H1 (cell line): ENCODE results near the gene NKAIN2. TPM values are rescaled to one million over a fixed set of nuclear protein-coding genes. Genes with fewer than 3 reads are reported as not detected.

ENCODE experiments used
- CTCF ChIA-PET: fragments of 300-600 bp; sonication (Branson Sonifier 250); formaldehyde crosslinking; loops from one replicate; lab custom pipeline; 2021; ENCODE audit not compliant: partially characterized antibody; lab: Charles Lee
- POLR2A ChIA-PET: fragments of 300-600 bp; sonication (Branson Sonifier 250); formaldehyde crosslinking; loops from one replicate; lab custom pipeline; 2021; ENCODE audit warnings: inconsistent platforms; ENCODE audit not compliant: partially characterized antibody; lab: Charles Lee
- DNase-seq, 2 experiments: peaks; one replicate each; pipeline versions ENCODE4 v3.0.0 to v3.0.0-alpha.2; 2010 to 2022; ENCODE audit warnings: low spot score in 2 of 2, low read depth in 1 of 2, mixed read lengths in 1 of 2
- FAIRE-seq: peaks from 2 replicates; lab custom pipeline; 2011; peaks lifted over from hg19 to GRCh38; lab: Jason Lieb, UNC
- H2AFZ ChIP-seq: 2 replicates; pipeline ENCODE4 v1.8.1; 2012; ENCODE audit warnings: low read length, inconsistent platforms
- H2AK5ac ChIP-seq: 2 replicates; pipeline ENCODE4 v1.6.1; 2013; ENCODE audit warnings: low read depth, low read length
- H2BK120ac ChIP-seq: replicated peaks from 2 replicates; pipeline ENCODE3; 2013; ENCODE audit warnings: low read depth, low read length, inconsistent platforms
- H2BK12ac ChIP-seq: 2 replicates; pipeline ENCODE4 v1.6.1; 2013; ENCODE audit warnings: low read depth, low read length
- H2BK15ac ChIP-seq: 2 replicates; pipeline ENCODE4 v1.6.1; 2013; ENCODE audit warnings: low read length
- H2BK20ac ChIP-seq: 2 replicates; pipeline ENCODE4 v1.6.1; 2013; ENCODE audit warnings: low read length
- H2BK5ac ChIP-seq: 2 replicates; pipeline ENCODE4 v1.6.1; 2013; ENCODE audit warnings: low read depth, low read length
- H3K14ac ChIP-seq: 2 replicates; pipeline ENCODE4 v1.6.1; 2013; ENCODE audit warnings: inconsistent platforms; ENCODE audit not compliant: insufficient read length
- H3K18ac ChIP-seq: 2 replicates; pipeline ENCODE4 v1.6.1; 2013; ENCODE audit warnings: low read length; ENCODE audit errors: extremely low read depth
- H3K23ac ChIP-seq: 2 replicates; pipeline ENCODE4 v1.6.1; 2013; ENCODE audit warnings: inconsistent platforms; ENCODE audit not compliant: insufficient read length
- H3K23me2 ChIP-seq: 2 replicates; pipeline ENCODE4 v1.6.1; 2013; ENCODE audit warnings: low read depth, low read length
- H3K27ac ChIP-seq: 2 replicates; pipeline ENCODE4 v1.6.1; 2011; ENCODE audit warnings: low read depth, low read length, inconsistent platforms
- H3K27me3 ChIP-seq, 4 experiments: replicated peaks in 1 of 4; 1 replicate in 1 of 4; 2 replicates in 3 of 4; pipeline versions ENCODE4 v1.6.1 to v1.8.1; 2011 to 2013; ENCODE audit warnings: low read length in 3 of 4, mild to moderate bottlenecking in 3 of 4, inconsistent platforms in 2 of 4, mixed read lengths in 2 of 4, moderate library complexity in 1 of 4; ENCODE audit not compliant: control insufficient read depth in 3 of 4, insufficient read depth in 3 of 4; ENCODE audit errors: extremely low read depth in 1 of 4
- H3K36me3 ChIP-seq, 4 experiments: 2 replicates each; pipeline versions ENCODE4 v1.6.1 to v1.8.1; 2011 to 2013; ENCODE audit warnings: mild to moderate bottlenecking in 4 of 4, low read length in 3 of 4, moderate library complexity in 2 of 4, control low read depth in 1 of 4, inconsistent platforms in 1 of 4; ENCODE audit not compliant: insufficient read depth in 4 of 4, control insufficient read depth in 2 of 4
- H3K4ac ChIP-seq: replicated peaks from 2 replicates; pipeline ENCODE3; 2013; ENCODE audit warnings: low read length, low read depth, mixed read lengths, inconsistent platforms; ENCODE audit not compliant: insufficient read length
- H3K4me1 ChIP-seq, 4 experiments: replicated peaks in 1 of 4; 1 replicate in 1 of 4; 2 replicates in 3 of 4; pipeline versions ENCODE4 v1.6.1 to v1.8.1; 2011 to 2013; ENCODE audit warnings: low read length in 3 of 4, inconsistent platforms in 2 of 4, mixed read lengths in 1 of 4; ENCODE audit not compliant: insufficient read depth in 4 of 4, control insufficient read depth in 3 of 4
- H3K4me2 ChIP-seq, 2 experiments: 2 replicates each; pipeline versions ENCODE4 v1.6.1 to v1.8.1; 2011 to 2013; ENCODE audit warnings: low read depth in 2 of 2, low read length in 2 of 2, control low read depth in 1 of 2, inconsistent platforms in 1 of 2, mild to moderate bottlenecking in 1 of 2; ENCODE audit not compliant: insufficient read depth in 1 of 2
- H3K4me3 ChIP-seq, 4 experiments: fragments of 200-600, 300-600 bp in 1 of 4; sonication (generic), shearing (Covaris generic), sonication (Bioruptor Twin) in 1 of 4; 2 replicates each; pipeline versions ENCODE4 v1.5.1 to v1.8.1; 2011 to 2016; ENCODE audit warnings: low read length in 4 of 4, low read depth in 3 of 4, control low read depth in 2 of 4, inconsistent platforms in 2 of 4, mild to moderate bottlenecking in 2 of 4, mixed read lengths in 1 of 4, moderate library complexity in 1 of 4; ENCODE audit not compliant: insufficient read depth in 2 of 4; ENCODE audit errors: extremely low read depth in 1 of 4
- H3K56ac ChIP-seq: replicated peaks from 2 replicates; pipeline ENCODE3; 2013; ENCODE audit warnings: low read depth, mild to moderate bottlenecking, mixed read lengths, low read length, inconsistent platforms; ENCODE audit not compliant: insufficient read length
- H3K79me1 ChIP-seq: 2 replicates; pipeline ENCODE4 v1.6.1; 2013; ENCODE audit warnings: low read depth, low read length, control low read depth
- H3K79me2 ChIP-seq, 2 experiments: 2 replicates each; pipeline versions ENCODE4 v1.6.1 to v1.8.1; 2012 to 2013; ENCODE audit warnings: low read length in 2 of 2, mild to moderate bottlenecking in 2 of 2, inconsistent platforms in 1 of 2; ENCODE audit not compliant: insufficient read depth in 2 of 2, control insufficient read depth in 1 of 2
- H3K9ac ChIP-seq, 4 experiments: replicated peaks in 1 of 4; 1 replicate in 1 of 4; 2 replicates in 3 of 4; pipeline versions ENCODE4 v1.6.1 to v1.8.1; 2011 to 2013; ENCODE audit warnings: low read depth in 3 of 4, low read length in 3 of 4, control low read depth in 2 of 4, mild to moderate bottlenecking in 2 of 4, moderate library complexity in 2 of 4, inconsistent platforms in 1 of 4; ENCODE audit errors: extremely low read depth in 1 of 4
- H3K9me3 ChIP-seq, 2 experiments: 2 replicates each; pipeline versions ENCODE4 v1.6.1 to v1.8.1; 2012 to 2013; ENCODE audit warnings: mild to moderate bottlenecking in 2 of 2, moderate library complexity in 2 of 2, control low read depth in 1 of 2, inconsistent platforms in 1 of 2, low read depth in 1 of 2, low read length in 1 of 2, mixed read lengths in 1 of 2; ENCODE audit not compliant: insufficient read depth in 2 of 2
- H4K20me1 ChIP-seq, 2 experiments: replicated peaks in 1 of 2; 2 replicates each; pipeline versions ENCODE3 to v1.8.1; 2011 to 2013; ENCODE audit warnings: inconsistent platforms in 2 of 2, low read length in 2 of 2, mild to moderate bottlenecking in 1 of 2; ENCODE audit not compliant: insufficient read depth in 2 of 2, control insufficient read depth in 1 of 2
- H4K5ac ChIP-seq: 2 replicates; pipeline ENCODE4 v1.6.1; 2013; ENCODE audit warnings: low read length, low read depth, mixed read lengths, inconsistent platforms; ENCODE audit not compliant: insufficient read length
- H4K8ac ChIP-seq: 2 replicates; pipeline ENCODE4 v1.8.0; 2013; ENCODE audit warnings: mild to moderate bottlenecking, moderate library complexity, low read length, inconsistent platforms; ENCODE audit not compliant: insufficient read depth; ENCODE audit errors: extremely low read depth
- H4K91ac ChIP-seq: replicated peaks from 2 replicates; pipeline ENCODE3; 2013; ENCODE audit warnings: low read length, mixed read lengths, inconsistent platforms; ENCODE audit not compliant: insufficient read length
- EP300 ChIP-seq, 2 experiments: IDR thresholded peaks; 1 replicate in 1 of 2; 2 replicates in 1 of 2; pipeline ENCODE4 v1.6.1; 2011 to 2012; ENCODE audit warnings: low read depth in 2 of 2, low read length in 2 of 2, mild to moderate bottlenecking in 2 of 2, borderline replicate concordance in 1 of 2, inconsistent platforms in 1 of 2, moderate library complexity in 1 of 2
- HDAC2 ChIP-seq, 2 experiments: fragments of 300-600 bp in 1 of 2; sonication (generic) in 1 of 2; IDR thresholded peaks; 2 replicates each; pipeline ENCODE4 v1.6.1; 2011 to 2012; ENCODE audit warnings: low read depth in 2 of 2, low read length in 2 of 2, mild to moderate bottlenecking in 2 of 2, moderate library complexity in 2 of 2, borderline replicate concordance in 1 of 2, inconsistent platforms in 1 of 2
- KDM1A ChIP-seq: fragments of 200-600, 300-600 bp; sonication (generic); IDR thresholded peaks from 2 replicates; pipeline ENCODE4 v1.7.1; 2016; ENCODE audit warnings: mild to moderate bottlenecking, low read length, borderline replicate concordance
- POLR2AphosphoS5 ChIP-seq: IDR thresholded peaks from 2 replicates; pipeline ENCODE4 v1.6.1; 2011; ENCODE audit warnings: low read depth, low read length
- SAP30 ChIP-seq: fragments of 300-600 bp; sonication (generic); IDR thresholded peaks from 2 replicates; pipeline ENCODE4 v1.7.1; 2012; ENCODE audit warnings: low read length, moderate library complexity, mild to moderate bottlenecking, inconsistent platforms; ENCODE audit not compliant: insufficient read depth, insufficient replicate concordance
- SIX5 ChIP-seq: IDR thresholded peaks from 2 replicates; pipeline ENCODE4 v1.6.1; 2011; ENCODE audit warnings: mild to moderate bottlenecking, low read depth, low read length
- SUZ12 ChIP-seq: fragments of 200-600 bp; sonication (generic); IDR thresholded peaks from 2 replicates; pipeline ENCODE4 v1.6.1; 2012; ENCODE audit warnings: mild to moderate bottlenecking, inconsistent platforms, low read length, moderate library complexity, mixed read lengths
- TCF12 ChIP-seq: IDR thresholded peaks from 2 replicates; pipeline ENCODE4 v1.6.1; 2011; ENCODE audit warnings: low read depth, mild to moderate bottlenecking, low read length
- WGBS, 2 experiments: shearing (Covaris generic) in 1 of 2; methylation state at CpG; one replicate each; pipeline versions ENCODE4 v1.1.6 to v1.1.7; 2013 to 2015; ENCODE audit warnings: low lambda C conversion rate in 2 of 2, mixed read lengths in 2 of 2, inconsistent platforms in 1 of 2, low coverage in 1 of 2, missing lambda C conversion rate in 1 of 2; ENCODE audit not compliant: insufficient replicate concordance in 2 of 2, insufficient coverage in 1 of 2, insufficient read length in 1 of 2; ENCODE audit errors: extremely low coverage in 1 of 2, missing lambda C conversion rate in 1 of 2; 5-methylcytosine and 5-hydroxymethylcytosine counted together
- polyA plus RNA-seq, 7 experiments: library from polyadenylated mRNA; depleted of rRNA in 3 of 7; stranded (reverse) in 5 of 7; unstranded in 2 of 7; fragments of >200 nt in 5 of 7; fragments of 200-250 nt in 2 of 7; gene quantifications; 1 replicate in 5 of 7; 2 replicates in 1 of 7; 4 replicates in 1 of 7; pipeline versions ENCODE4 v1.2.1 to v1.2.3, GENCODE V29; 2011 to 2013; ENCODE audit warnings: missing spikeins in 2 of 7, mixed read lengths in 2 of 7
- total RNA-seq: library from RNA; stranded (reverse); fragmentation: NEBNext Ultra II Directional; extraction: Animal tissue kit (Norgen Biotek cat#: 25700); gene quantifications from 2 replicates; pipeline ENCODE4 v1.2.1, GENCODE V29; 2021

NKAIN2 gene
- total and polyA plus RNA-seq, 2 of the 8 experiments (the other 6 are each of a cell fraction or from before 2014, with no cell fraction given): 0.20 to 0.34 TPM

DNA sequence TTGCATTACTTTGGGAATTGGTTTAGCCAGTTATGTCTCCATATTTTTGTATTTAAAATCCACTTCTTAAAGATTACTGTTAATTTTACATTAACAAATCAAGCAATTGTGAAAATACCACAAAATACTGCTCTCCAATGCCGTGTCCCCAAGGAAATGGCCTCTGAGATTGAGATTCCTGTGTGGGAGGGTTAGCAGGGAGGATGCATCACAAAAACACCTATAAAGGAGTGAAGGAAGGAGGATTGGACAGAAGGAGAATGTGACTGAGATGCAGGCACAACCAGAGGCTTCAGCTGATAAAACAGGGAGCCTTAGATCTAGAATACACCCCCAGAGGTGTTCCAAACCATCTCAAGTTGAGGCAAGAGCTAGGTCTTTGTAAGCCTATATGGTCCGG is 34.2 kb upstream of the NKAIN2 start:
- peak overlapping the region; percentile 20 for H4K5ac ChIP-seq
- no peak for FAIRE-seq
- H2AK5ac ChIP-seq: no peak overlapping the region
- H2BK15ac ChIP-seq: no peak overlapping the region
- WGBS, 2 experiments: 63% methylated on average over 2 of the region's 2 CpGs; no CpG with 5 or more reads in 1 of the 2 experiments
- H3K23ac ChIP-seq: no peak overlapping the region
- TF ChIP-seq POLR2AphosphoS5: no peak
- TF ChIP-seq KDM1A: no peak
- no peak for TF ChIP-seq SIX5
- TF ChIP-seq HDAC2 (IDR thresholded peaks at IDR 0.05; ENCODE audit: borderline replicate concordance in 1 of 2, low read depth in 2 of 2, low read length in 2 of 2): no peak
- no peak for TF ChIP-seq EP300 (IDR thresholded peaks at IDR 0.05; ENCODE audit: borderline replicate concordance in 1 of 2, low read depth in 2 of 2, low read length in 2 of 2)
- TF ChIP-seq SAP30: no peak
- TF ChIP-seq TCF12: no peak
- no peak for TF ChIP-seq SUZ12
- no peak overlapping the region for H3K9ac ChIP-seq
- H3K4me2 ChIP-seq: peak overlapping the region; percentile 12 to 23; a peak in 2 of 4 replicates
- H3K14ac ChIP-seq: no peak overlapping the region
- H2BK20ac ChIP-seq: peak overlapping the region; percentile 27; the same call in 1 of the 2 replicates
- no peak overlapping the region for H3K4ac ChIP-seq
- H2BK120ac ChIP-seq: peak overlapping the region; percentile 34
- H3K79me2 ChIP-seq: no peaks in the 10 kb centered on the region
- DNase-seq: no peak
- H3K27ac ChIP-seq: no peak overlapping the region
- ChIA-PET POLR2A (interaction anchor here (0.9 kb wide), 1 partner anchor 9 kb away, joined by 4 read pairs; no protein-coding TSS in a partner anchor), CTCF (interaction anchor here (0.6 to 0.8 kb wide), 3 partner anchors 20 to 103 kb away, joined by 3 read pairs; no protein-coding TSS in a partner anchor)
- H3K79me1 ChIP-seq: no peaks in the 10 kb centered on the region
- no peaks in the 10 kb centered on the region for H3K27me3 ChIP-seq
- H3K4me1 ChIP-seq: peaks cover 4 to 19% (median 6%) of the 10 kb centered on the region in 4 experiments; a peak in 6 of 7 replicates
- no peaks in the 10 kb centered on the region for H4K20me1 ChIP-seq
- H2AFZ ChIP-seq: peak overlapping the region; percentile 49
- no peaks in the 10 kb centered on the region for H3K36me3 ChIP-seq
- no peak overlapping the region for H4K8ac ChIP-seq
- peak overlapping the region; percentile 52; the same call in 1 of the 2 replicates for H2BK5ac ChIP-seq
- H3K23me2 ChIP-seq: no peaks in the 10 kb centered on the region
- H2BK12ac ChIP-seq: peak overlapping the region; percentile 68; the same call in 1 of the 2 replicates
- H3K18ac ChIP-seq: peak overlapping the region; percentile 84
- no peak overlapping the region for H3K56ac ChIP-seq
- peak overlapping the region; percentile 7 for H4K91ac ChIP-seq
- H3K4me3 ChIP-seq: peak overlapping the region in 1 of 4 experiments; percentile 36; a peak in 1 of 8 replicates
- no peaks in the 10 kb centered on the region for H3K9me3 ChIP-seq
